Stimulated activated CD4-positive, alpha-beta T cell treated with anti-CD3 and anti-CD28 coated beads, Interleukin-15, amount 100 ng/mL, for 24 hours (primary cell): ENCODE measurements around the gene PPL.
A peak's percentile ranks its signal among the peaks of the same experiment; 100 is the strongest.

Experiments used
- DNase-seq: peaks from one replicate; pipeline ENCODE4 v3.0.0-alpha.2; 2020

Gene PPL

GRCh38 chr16:4859900-4860255 is 77.1 kb downstream of the PPL start:
- no peak for DNase-seq

DNA sequence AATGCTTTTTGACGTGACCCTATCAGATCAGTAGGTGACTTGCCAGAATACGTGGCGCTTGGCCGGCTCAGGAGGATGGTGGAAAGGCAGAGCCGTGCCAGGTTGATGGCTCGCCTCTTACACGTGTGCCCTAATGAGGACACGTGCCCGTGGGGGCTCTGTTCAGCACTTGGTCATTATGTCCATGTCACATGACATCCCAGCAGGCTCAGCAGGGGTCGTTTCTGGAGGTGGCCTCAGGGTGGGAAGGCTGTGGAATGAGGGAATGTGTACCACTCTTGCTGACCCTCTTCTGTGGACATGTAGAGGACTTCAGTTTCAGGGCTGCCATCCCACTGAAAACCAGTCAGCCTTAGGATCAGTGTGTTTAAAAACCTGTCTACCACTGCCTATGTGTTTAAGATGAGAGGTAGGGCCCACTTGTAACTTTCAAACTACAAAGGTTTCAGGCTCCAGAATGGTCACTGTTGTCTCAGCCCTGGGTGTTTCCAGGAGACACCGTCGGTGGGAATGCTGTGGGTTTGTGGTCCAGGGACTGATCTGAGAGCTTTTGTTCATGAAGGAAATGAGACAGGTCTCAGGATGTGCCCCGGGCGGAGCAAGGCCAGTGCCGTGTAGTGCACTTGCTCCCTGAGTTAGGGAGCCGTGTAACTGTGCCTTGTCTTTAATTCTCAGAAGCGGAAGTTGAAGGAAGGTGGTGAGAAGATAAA is 77.6 kb downstream of the PPL start:
- DNase-seq, result no peak

- no peak for DNase-seq
Observed at GRCh38 chr16:4855804-4856203, 81.1 kb downstream of the PPL start.

- no peak for DNase-seq
Observed at GRCh38 chr16:4855371-4855770, 81.6 kb downstream of the PPL start.

- DNase-seq, result no peak
Observed at GRCh38 chr16:4852221-4852872, 84.6 kb downstream of the PPL start.

DNA sequence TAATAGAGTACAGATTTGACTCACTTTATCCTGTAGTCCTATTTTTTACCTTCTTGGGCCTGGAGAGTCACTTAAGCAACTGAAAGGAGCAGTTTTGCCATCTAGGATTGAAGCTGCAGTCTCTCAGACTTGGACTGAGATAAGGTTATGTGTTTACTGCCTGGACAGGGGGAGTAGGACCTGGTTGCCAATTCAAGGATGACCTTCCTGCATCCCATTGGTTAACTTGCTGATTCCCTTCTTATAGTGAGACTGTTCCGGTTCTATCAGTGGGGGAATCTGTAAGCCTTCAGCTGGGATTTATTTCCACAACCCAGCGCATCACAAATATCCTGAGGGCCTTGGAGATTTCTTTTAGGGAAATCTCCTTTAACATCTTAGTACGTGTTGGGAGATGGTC is 86.7 kb downstream of the PPL start:
- DNase-seq, result no peak

GRCh38 chr16:4847774-4848587 is 89.0 kb downstream of the PPL start:
- DNase-seq, result peak; percentile 54

GRCh38 chr16:4846901-4847773 is 89.8 kb downstream of the PPL start, which contains the start of the genes GLYR1 and UBN1:
TSS of gene GLYR1 (minus strand) at chr16:4847288. CDS start at chr16:4847265, 23 bp downstream.
TSS of gene UBN1 (plus strand) at chr16:4847481. CDS start at chr16:4852918, 5,437 bp downstream.
- peak; percentile 100 for DNase-seq

- peak; percentile 44 for DNase-seq
Observed at GRCh38 chr16:4846503-4846900, 90.4 kb downstream of the PPL start.

GRCh38 chr16:4840984-4841383 is 96.0 kb downstream of the PPL start:
- DNase-seq, result no peak

- no peak for DNase-seq
Observed at GRCh38 chr16:4839942-4840341, 97.0 kb downstream of the PPL start.

DNA sequence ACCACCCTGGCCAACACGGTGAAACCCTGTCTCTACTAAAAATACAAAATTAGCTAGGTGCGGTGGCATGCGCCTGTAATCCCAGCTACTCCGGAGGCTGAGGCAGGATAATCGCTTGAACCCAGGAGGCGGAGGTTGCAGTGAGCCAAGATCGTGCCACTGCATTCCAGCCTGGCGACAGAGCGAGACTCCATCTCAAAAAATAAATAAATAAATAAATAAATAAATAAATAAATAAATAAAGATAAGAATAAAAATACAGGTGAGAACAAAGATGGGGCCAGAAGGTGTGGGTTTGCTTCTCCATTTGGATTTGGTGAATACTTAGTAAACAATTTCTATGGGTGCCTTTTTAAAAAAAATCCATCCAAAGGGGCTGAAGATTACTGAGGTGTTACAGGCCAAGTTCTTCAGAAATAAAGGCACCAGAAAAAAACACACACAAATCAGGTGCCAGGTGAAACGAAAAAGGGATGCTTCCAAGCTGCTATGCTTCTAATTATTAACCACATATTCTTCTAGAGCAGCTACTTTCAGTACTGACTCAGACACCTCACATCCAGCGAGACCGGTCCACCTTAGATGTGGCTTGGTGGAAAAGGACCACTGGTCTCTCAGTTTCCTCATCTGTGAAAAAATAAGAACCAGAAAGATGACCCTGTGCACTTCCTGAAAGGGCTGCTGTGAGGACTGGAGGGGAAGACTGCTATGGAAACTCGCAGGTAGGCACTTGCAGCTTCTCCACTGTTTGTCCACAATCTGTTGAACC is 99.0 kb downstream of the PPL start:
- DNase-seq, result no peak

DNA sequence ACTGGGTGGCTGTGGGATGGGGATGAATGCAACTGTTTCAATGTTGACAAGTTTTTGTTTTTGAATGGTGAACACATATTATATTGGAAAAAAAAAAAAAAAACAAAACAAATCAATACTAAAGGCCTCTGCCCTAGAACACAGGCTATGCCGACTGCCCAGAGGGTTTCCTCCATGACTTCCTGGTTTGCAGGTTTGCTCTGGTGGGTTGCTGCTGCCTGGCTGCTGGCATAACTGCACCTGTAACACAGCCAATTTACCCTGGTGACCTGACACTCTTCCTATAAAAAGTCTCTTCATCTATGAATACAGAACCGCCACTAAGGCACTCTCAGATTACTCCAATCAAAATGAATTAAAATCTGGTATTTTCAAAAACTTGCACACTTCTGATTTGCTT is 100.2 kb downstream of the PPL start:
- no peak for DNase-seq

DNA sequence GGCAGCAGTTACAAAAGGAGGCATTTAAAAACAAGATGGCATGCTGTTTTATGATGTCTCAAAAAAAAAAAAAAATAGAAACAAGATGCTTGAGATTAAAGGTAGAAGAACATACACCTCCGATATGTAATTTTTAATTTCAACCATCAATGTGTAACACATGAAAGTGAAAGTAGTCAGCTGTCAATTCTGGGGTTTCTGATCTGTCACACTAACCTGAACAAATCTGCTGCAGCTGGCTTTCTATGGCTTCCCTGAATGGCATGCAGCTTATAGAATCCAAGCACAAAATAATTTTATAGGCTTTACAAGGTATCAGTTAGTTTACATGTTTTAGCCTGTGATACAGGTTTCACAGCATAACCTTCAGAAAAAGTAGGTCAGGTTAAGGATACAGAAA is 103.4 kb downstream of the PPL start:
- no peak for DNase-seq

- no peak for DNase-seq
Observed at GRCh38 chr16:4832698-4833343, 104.1 kb downstream of the PPL start.
